Middle frontal gyrus (tissue), 1 donor: Measurements from ENCODE around the gene EPHA10.

Experiments
- DNase-seq: peaks from one replicate; pipeline ENCODE4 v3.0.0-alpha.2; 2015; ENCODE audit warnings: low spot score; ENCODE audit errors: extremely low spot score

EPHA10 gene

GRCh38 chr1:37764888-37765441 is at the start of gene EPHA10:
Gene EPHA10, minus strand, starts transcription at chr1:37765120. Its CDS starts 54 bp downstream, at chr1:37765066.
- DNase-seq: peak; percentile 47

- no peak for DNase-seq
Measured at GRCh38 chr1:37814252-37814651, 49.3 kb upstream of the EPHA10 start.

GRCh38 chr1:37813529-37814145 is 48.7 kb upstream of the EPHA10 start:
- no peak for DNase-seq

GRCh38 chr1:37811027-37811655 is 46.2 kb upstream of the EPHA10 start:
- DNase-seq: no peak

GRCh38 chr1:37809942-37810341 is 45.0 kb upstream of the EPHA10 start:
- DNase-seq: no peak

GRCh38 chr1:37808369-37809319 is 43.7 kb upstream of the EPHA10 start:
- DNase-seq: peak; percentile 89

GRCh38 chr1:37807555-37808368 is 42.8 kb upstream of the EPHA10 start, which contains the start of the genes C1orf122 and YRDC:
Gene C1orf122, plus strand, starts transcription at chr1:37807790. Its CDS starts 615 bp downstream, at chr1:37808405.
Gene YRDC, minus strand, starts transcription at chr1:37808208. Its CDS starts 28 bp downstream, at chr1:37808180.
- peak; percentile 92 for DNase-seq

- no peak for DNase-seq
Measured at GRCh38 chr1:37807220-37807554, 42.3 kb upstream of the EPHA10 start.

GRCh38 chr1:37802439-37802838 is 37.5 kb upstream of the EPHA10 start:
- DNase-seq: no peak

- DNase-seq: no peak
Measured at GRCh38 chr1:37797750-37798345, 32.9 kb upstream of the EPHA10 start.

GRCh38 chr1:37795340-37796125 is 30.6 kb upstream of the EPHA10 start:
- DNase-seq: no peak

GRCh38 chr1:37794372-37795339 is 29.7 kb upstream of the EPHA10 start:
- DNase-seq: no peak

- peak; percentile 12 for DNase-seq
Measured at GRCh38 chr1:37793773-37794371, 29.0 kb upstream of the EPHA10 start, which contains the start of gene MANEAL. Gene MANEAL, plus strand, starts transcription at chr1:37793847. Its CDS starts 336 bp downstream, at chr1:37794183.

- no peak for DNase-seq
Measured at GRCh38 chr1:37792943-37793686, 28.2 kb upstream of the EPHA10 start.

GRCh38 chr1:37782491-37782890 is 17.6 kb upstream of the EPHA10 start:
- DNase-seq: no peak

GRCh38 chr1:37778654-37779053 is 13.7 kb upstream of the EPHA10 start:
- DNase-seq: no peak

GRCh38 chr1:37776946-37777516 is 12.1 kb upstream of the EPHA10 start:
- no peak for DNase-seq
